ENCODE data around the gene PPFIA2. TPM values are rescaled to one million over a fixed set of nuclear protein-coding genes. Genes with fewer than 3 reads are reported as not detected.

The PPFIA2 gene
- total and polyA plus RNA-seq, 5 donors = 0.62 to 3.0 (median 0.89) TPM

- Histone ChIP-seq H3K27ac (ENCODE audit: low read length) (no peak overlapping the region), H3K27me3 (ENCODE audit: control insufficient read depth, insufficient read depth) (no peaks in the 10 kb centered on the region), H3K4me3 (ENCODE audit: low read length) (no peak overlapping the region), H3K9me3 (ENCODE audit: control insufficient read depth, low read length) (no peaks in the 10 kb centered on the region), H3K4me1 (ENCODE audit: control insufficient read depth, insufficient read depth, low read length) (no peaks in the 10 kb centered on the region)
- ATAC-seq (no peak), DNase-seq (peak in 1 of 3 donors; percentile 9)
- intact Hi-C loops (cut with DNase I) = no loop called here
- 93% methylated on average over 5 of the region's 5 CpGs for WGBS
Observed at GRCh38 chr12:81270385-81270784, 488.8 kb downstream of the PPFIA2 start.

- no peaks in the 10 kb centered on the region for H3K4me1 ChIP-seq (ENCODE audit: control insufficient read depth, insufficient read depth, low read length)
- DNase-seq (no peak), ATAC-seq (no peak)
- 69% methylated on average over 2 of the region's 2 CpGs for WGBS
- H3K9me3 ChIP-seq (ENCODE audit: control insufficient read depth, low read length) = no peaks in the 10 kb centered on the region
- intact Hi-C loops (cut with DNase I) = no loop called here
- no peak overlapping the region for H3K4me3 ChIP-seq (ENCODE audit: low read length)
- no peak overlapping the region for H3K27ac ChIP-seq (ENCODE audit: low read length)
- no peaks in the 10 kb centered on the region for H3K27me3 ChIP-seq (ENCODE audit: control insufficient read depth, insufficient read depth)
Observed at GRCh38 chr12:81263072-81263471, 496.1 kb downstream of the PPFIA2 start.

DNA sequence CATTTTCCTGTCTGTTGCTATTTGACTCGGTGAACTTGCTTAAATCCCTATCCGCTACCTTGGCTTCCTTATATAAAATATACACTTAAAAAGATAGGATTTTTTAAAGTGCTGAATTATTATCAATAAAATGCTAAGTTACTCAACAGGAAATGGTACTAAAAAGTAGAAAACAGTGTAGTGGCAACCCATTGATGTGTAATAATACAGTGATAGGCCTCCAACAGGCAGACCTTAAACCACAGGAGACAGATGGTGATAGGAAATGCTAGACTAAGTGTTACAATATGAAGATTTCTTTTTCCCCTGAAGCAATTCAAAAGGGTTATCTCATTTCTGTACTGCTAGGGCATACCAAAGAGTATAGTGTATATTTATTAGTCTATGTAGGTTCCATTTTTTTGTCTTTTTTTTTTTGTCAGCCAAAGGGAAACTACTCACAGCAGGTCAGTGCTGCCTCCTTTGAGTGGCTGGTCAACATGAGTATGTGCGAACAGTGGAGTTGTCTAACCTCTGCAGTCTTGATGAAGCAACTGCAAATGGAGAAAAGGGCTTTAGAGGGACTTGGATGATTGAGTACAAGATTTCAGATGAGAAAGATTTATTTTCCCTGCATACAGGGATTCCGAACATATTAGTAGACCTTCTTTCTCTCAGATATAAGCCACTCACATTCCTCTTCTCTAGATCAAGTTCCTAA lies 497.5 kb downstream of the PPFIA2 start:
- Histone ChIP-seq H3K27me3 (ENCODE audit: control insufficient read depth, insufficient read depth) (no peaks in the 10 kb centered on the region), H3K4me3 (ENCODE audit: low read length) (no peak overlapping the region), H3K27ac (ENCODE audit: low read length) (no peak overlapping the region), H3K4me1 (ENCODE audit: control insufficient read depth, insufficient read depth, low read length) (no peaks in the 10 kb centered on the region), H3K9me3 (ENCODE audit: control insufficient read depth, low read length) (no peaks in the 10 kb centered on the region)
- intact Hi-C loops (cut with DNase I) = no loop called here
- ATAC-seq (no peak), DNase-seq (no peak)
- 81% methylated on average over 4 of the region's 4 CpGs for WGBS

DNA sequence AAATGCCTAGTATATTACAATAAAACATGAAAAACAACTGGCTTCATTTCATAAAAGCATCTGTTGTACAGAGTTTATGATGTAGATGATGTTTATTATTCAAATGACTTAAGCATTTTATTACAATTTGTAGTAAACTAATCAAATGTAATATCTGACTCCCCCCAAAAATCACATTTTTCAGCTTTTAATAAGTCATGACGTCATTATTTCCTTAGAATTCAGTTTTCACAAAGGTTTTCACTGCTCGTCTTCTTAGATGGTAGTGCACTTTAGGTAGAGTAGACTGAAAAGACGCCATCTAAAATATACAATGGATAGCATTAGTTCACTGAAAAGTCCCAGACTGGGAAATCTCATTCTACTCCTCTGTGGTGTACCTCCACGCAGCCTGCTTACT lies 499.8 kb downstream of the PPFIA2 start:
- intact Hi-C loops (cut with DNase I) = no loop called here

GRCh38 chr12:81257947-81258551 lies 501.1 kb downstream of the PPFIA2 start:
- Histone ChIP-seq H3K4me3 (ENCODE audit: low read length) (no peak overlapping the region), H3K4me1 (ENCODE audit: control insufficient read depth, insufficient read depth, low read length) (no peaks in the 10 kb centered on the region), H3K27me3 (ENCODE audit: control insufficient read depth, insufficient read depth) (no peaks in the 10 kb centered on the region), H3K9me3 (ENCODE audit: control insufficient read depth, low read length) (no peaks in the 10 kb centered on the region), H3K27ac (ENCODE audit: low read length) (no peak overlapping the region)
- ATAC-seq = no peak
- WGBS = 56% methylated on average over 4 of the region's 4 CpGs
- DNase-seq = no peak
- intact Hi-C loops (cut with DNase I) = no loop called here

More for the DNA sequence above, 499.8 kb downstream of the PPFIA2 start:
- DNase-seq (no peak), ATAC-seq (no peak)
- WGBS = 86% methylated on average over 4 of the region's 4 CpGs
- H3K4me3 ChIP-seq (ENCODE audit: low read length) = no peak overlapping the region
- H3K27ac ChIP-seq (ENCODE audit: low read length) = no peak overlapping the region
- H3K27me3 ChIP-seq (ENCODE audit: control insufficient read depth, insufficient read depth) = no peaks in the 10 kb centered on the region
- no peaks in the 10 kb centered on the region for H3K9me3 ChIP-seq (ENCODE audit: control insufficient read depth, low read length)
- no peaks in the 10 kb centered on the region for H3K4me1 ChIP-seq (ENCODE audit: control insufficient read depth, insufficient read depth, low read length)

DNA sequence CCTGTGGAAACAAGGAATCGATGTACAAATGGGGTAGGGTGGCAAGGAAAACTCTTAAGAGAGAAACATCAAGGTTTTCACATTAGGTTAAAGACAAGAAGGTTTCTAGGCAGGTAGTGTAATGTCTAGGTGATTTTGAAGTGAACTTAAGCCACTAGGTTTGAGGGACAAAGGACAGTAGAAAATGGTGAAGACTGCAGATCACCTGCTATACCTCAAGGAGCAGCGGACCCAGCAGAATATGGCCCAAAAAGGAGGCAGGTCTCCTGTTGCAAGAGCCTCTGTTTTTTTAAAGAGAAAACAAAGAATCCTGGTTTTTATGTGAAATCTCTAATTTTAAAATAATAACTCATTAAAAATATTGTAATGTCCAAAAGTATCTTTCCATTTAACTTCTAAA lies 503.2 kb downstream of the PPFIA2 start:
- no peaks in the 10 kb centered on the region for H3K9me3 ChIP-seq (ENCODE audit: control insufficient read depth, low read length)
- H3K27ac ChIP-seq (ENCODE audit: low read length) = no peak overlapping the region
- DNase-seq = no peak
- H3K4me3 ChIP-seq (ENCODE audit: low read length) = no peak overlapping the region
- no peak for ATAC-seq
- no peaks in the 10 kb centered on the region for H3K27me3 ChIP-seq (ENCODE audit: control insufficient read depth, insufficient read depth)
- 91% methylated on average over 2 of the region's 2 CpGs for WGBS
- H3K4me1 ChIP-seq (ENCODE audit: control insufficient read depth, insufficient read depth, low read length) = no peaks in the 10 kb centered on the region
- intact Hi-C loops (cut with DNase I) = no loop called here

DNA sequence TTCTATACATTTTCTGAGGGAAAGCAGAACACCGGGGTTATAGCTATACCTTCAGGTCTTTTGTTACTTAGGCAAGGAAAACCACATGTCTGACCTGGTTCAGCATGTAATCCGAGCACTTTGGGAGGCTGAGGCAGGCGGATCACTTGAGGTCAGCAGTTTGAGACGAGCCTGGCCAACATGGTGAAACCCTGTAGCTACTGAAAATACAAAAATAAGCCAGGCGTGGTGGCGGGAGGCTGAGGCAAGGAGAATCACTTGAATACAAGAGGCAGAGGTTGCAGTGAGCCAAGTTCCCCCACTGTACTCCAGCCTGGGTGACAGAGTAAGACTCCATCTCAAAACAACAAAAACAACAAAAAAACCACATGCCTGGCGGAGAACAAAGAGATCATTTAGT lies 503.7 kb downstream of the PPFIA2 start:
- no peak overlapping the region for H3K4me3 ChIP-seq (ENCODE audit: low read length)
- intact Hi-C loops (cut with DNase I) = no loop called here
- H3K9me3 ChIP-seq (ENCODE audit: control insufficient read depth, low read length) = no peaks in the 10 kb centered on the region

GRCh38 chr12:81253360-81253759 lies 505.8 kb downstream of the PPFIA2 start:
- intact Hi-C loops (cut with DNase I) = no loop called here
- ATAC-seq (no peak), DNase-seq (no peak)
- H3K27me3 ChIP-seq (ENCODE audit: control insufficient read depth, insufficient read depth) = no peaks in the 10 kb centered on the region
- no peak overlapping the region for H3K27ac ChIP-seq (ENCODE audit: low read length)
- WGBS = 70% methylated on average over 3 of the region's 3 CpGs
- no peak overlapping the region for H3K4me3 ChIP-seq (ENCODE audit: low read length)
- H3K4me1 ChIP-seq (ENCODE audit: control insufficient read depth, insufficient read depth, low read length) = no peaks in the 10 kb centered on the region
- no peaks in the 10 kb centered on the region for H3K9me3 ChIP-seq (ENCODE audit: control insufficient read depth, low read length)

More for the DNA sequence above, 503.7 kb downstream of the PPFIA2 start:
- Histone ChIP-seq H3K27ac (ENCODE audit: low read length) (no peak overlapping the region), H3K4me1 (ENCODE audit: control insufficient read depth, insufficient read depth, low read length) (no peaks in the 10 kb centered on the region), H3K27me3 (ENCODE audit: control insufficient read depth, insufficient read depth) (no peaks in the 10 kb centered on the region)
- peak in 1 of 3 donors; percentile 10 for DNase-seq
- 85% methylated on average over 7 of the region's 7 CpGs for WGBS
- no peak for ATAC-seq

DNA sequence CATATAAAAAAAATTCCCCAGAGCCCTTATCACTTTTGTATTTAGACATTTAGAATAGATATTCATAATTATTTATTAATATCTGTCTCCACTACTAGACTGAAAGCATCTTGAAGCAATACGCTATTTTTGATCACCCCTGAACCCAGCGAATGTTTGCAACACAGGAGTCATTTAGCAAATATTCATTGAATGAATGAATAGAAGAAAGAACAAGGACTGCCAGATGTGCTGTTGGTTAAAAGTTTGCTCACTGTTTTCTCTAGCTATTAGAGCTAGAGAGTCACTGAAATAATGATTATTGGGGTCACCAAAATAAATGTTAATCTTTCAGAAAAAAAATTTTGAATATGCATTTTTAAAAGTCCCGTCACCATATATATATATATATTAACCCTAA lies 506.9 kb downstream of the PPFIA2 start:
- Histone ChIP-seq H3K27me3 (ENCODE audit: control insufficient read depth, insufficient read depth) (no peaks in the 10 kb centered on the region), H3K27ac (ENCODE audit: low read length) (no peak overlapping the region), H3K4me3 (ENCODE audit: low read length) (no peak overlapping the region), H3K4me1 (ENCODE audit: control insufficient read depth, insufficient read depth, low read length) (no peaks in the 10 kb centered on the region), H3K9me3 (ENCODE audit: control insufficient read depth, low read length) (no peaks in the 10 kb centered on the region)
- ATAC-seq (no peak), DNase-seq (no peak)
- intact Hi-C loops (cut with DNase I) = no loop called here
- 83% methylated on average over 3 of the region's 3 CpGs for WGBS

- Histone ChIP-seq H3K27me3 (ENCODE audit: control insufficient read depth, insufficient read depth) (no peaks in the 10 kb centered on the region), H3K27ac (ENCODE audit: low read length) (no peak overlapping the region), H3K4me1 (ENCODE audit: control insufficient read depth, insufficient read depth, low read length) (no peaks in the 10 kb centered on the region), H3K4me3 (ENCODE audit: low read length) (no peak overlapping the region), H3K9me3 (ENCODE audit: control insufficient read depth, low read length) (no peaks in the 10 kb centered on the region)
- DNase-seq (no peak), ATAC-seq (no peak)
- WGBS = 61% methylated on average over 2 of the region's 2 CpGs
- intact Hi-C loops (cut with DNase I) = no loop called here
Observed at GRCh38 chr12:81249976-81250375, 509.2 kb downstream of the PPFIA2 start.

DNA sequence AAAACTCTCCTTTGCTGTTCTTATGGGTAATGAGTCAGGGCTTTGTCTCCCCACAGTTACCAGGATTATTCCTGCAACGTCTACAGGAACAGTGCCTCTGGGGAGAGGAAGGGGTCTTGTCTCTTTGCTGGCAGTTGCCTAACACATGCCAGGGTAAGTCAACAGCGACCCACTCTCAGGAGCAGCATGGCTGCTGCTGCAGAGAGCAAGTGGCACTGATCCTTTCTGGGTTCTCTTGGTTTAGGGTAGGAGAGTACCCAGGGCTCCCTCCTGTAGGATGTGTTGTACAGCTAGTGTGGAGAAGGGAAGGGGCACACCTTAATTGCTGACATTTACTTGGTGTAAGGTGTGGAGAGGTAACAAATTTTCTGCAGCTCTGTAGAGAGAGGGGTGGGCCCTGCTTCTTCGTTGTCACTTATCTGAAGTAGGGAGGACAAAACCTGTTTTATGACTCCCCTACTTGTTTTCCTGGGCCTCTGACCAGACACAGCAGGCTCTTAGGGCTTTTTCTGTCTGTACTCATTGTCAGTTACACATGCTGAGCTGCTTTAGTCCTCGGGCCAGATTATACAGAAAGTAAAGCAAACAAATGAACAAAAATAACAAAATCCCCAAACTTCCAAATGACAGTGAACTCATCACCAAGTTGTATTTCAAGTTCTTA lies 513.1 kb downstream of the PPFIA2 start:
- Histone ChIP-seq H3K9me3 (ENCODE audit: control insufficient read depth, low read length) (no peaks in the 10 kb centered on the region), H3K4me1 (ENCODE audit: control insufficient read depth, insufficient read depth, low read length) (no peaks in the 10 kb centered on the region), H3K4me3 (ENCODE audit: low read length) (no peak overlapping the region), H3K27ac (ENCODE audit: low read length) (no peak overlapping the region), H3K27me3 (ENCODE audit: control insufficient read depth, insufficient read depth) (no peaks in the 10 kb centered on the region)
- DNase-seq = no peak
- peak in 1 of 2 donors; percentile 24 for ATAC-seq
- 36% methylated on average over 4 of the region's 4 CpGs for WGBS
- intact Hi-C loops (cut with DNase I) = no loop called here
